NT2/D1 (cell line): ENCODE results near the gene NPC2.

Experiments used
- SUZ12 ChIP-seq: IDR thresholded peaks from 2 replicates; pipeline ENCODE4 v1.6.1; 2011; ENCODE audit not compliant: insufficient read length, insufficient read depth; ENCODE audit errors: extremely low read depth
- YY1 ChIP-seq: IDR thresholded peaks from 2 replicates; pipeline ENCODE4 v1.6.1; 2011; ENCODE audit not compliant: insufficient read length, insufficient read depth
- ZNF274 ChIP-seq: IDR thresholded peaks from 2 replicates; pipeline ENCODE4 v1.6.1; 2011; ENCODE audit warnings: mild to moderate bottlenecking, low read depth, low read length

DNA sequence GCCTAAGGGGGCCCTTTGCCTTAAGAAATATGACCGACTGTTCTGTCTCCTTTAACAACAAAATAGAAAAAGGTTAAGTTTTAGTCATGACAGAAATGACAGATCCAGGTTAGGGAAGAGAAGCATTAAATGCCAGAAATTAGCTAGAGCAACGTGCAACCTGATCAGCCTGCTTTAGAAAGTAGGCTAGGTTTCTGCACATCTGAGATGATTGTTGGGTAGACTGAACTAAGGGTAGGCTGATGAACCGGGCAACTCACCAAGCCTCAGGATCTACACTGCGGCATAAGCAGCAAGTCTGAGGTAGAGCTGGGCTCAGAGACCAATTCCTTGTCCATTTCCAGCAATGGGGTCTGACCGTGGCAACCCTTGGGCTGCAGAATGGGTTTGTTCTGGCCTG, 29.4 kb downstream of the NPC2 start:
- no peak for TF ChIP-seq YY1
- TF ChIP-seq SUZ12, result no peak
- no peak for TF ChIP-seq ZNF274
